Ishikawa (cell line): ENCODE measurements around the gene ANKRD40CL.

Source experiments
- CEBPB ChIP-seq: IDR thresholded peaks from 2 replicates; pipeline ENCODE4 v1.6.1; 2012
- CREB1 ChIP-seq: IDR thresholded peaks from 2 replicates; pipeline ENCODE4 v1.6.1; 2012; ENCODE audit warnings: low read depth
- EGR1 ChIP-seq: IDR thresholded peaks from 2 replicates; pipeline ENCODE4 v1.6.1; 2012
- EP300 ChIP-seq: IDR thresholded peaks from 2 replicates; pipeline ENCODE4 v1.6.1; 2012; ENCODE audit warnings: borderline replicate concordance
- FOXM1 ChIP-seq: IDR thresholded peaks from 2 replicates; pipeline ENCODE4 v1.6.1; 2012; ENCODE audit warnings: low read depth, borderline replicate concordance
- NFIC ChIP-seq: IDR thresholded peaks from 2 replicates; pipeline ENCODE4 v1.6.1; 2012
- RAD21 ChIP-seq: IDR thresholded peaks from 2 replicates; pipeline ENCODE4 v1.6.1; 2012; ENCODE audit warnings: low read depth
- TAF1 ChIP-seq: IDR thresholded peaks from 2 replicates; pipeline ENCODE4 v1.6.1; 2012; ENCODE audit warnings: low read depth, mild to moderate bottlenecking
- TCF12 ChIP-seq: IDR thresholded peaks from 2 replicates; pipeline ENCODE4 v1.6.1; 2012; ENCODE audit warnings: low read depth
- YY1 ChIP-seq: IDR thresholded peaks from 2 replicates; pipeline ENCODE4 v1.6.1; 2012; ENCODE audit warnings: low read depth
- ZBTB7A ChIP-seq: IDR thresholded peaks from 2 replicates; pipeline ENCODE4 v1.6.1; 2012; ENCODE audit warnings: low read depth
- TF ChIP-seq, protein P1 (sequence below): IDR thresholded peaks from 2 replicates; pipeline ENCODE4 v1.6.1; 2012
- TF ChIP-seq, protein P2 (sequence below): IDR thresholded peaks from 2 replicates; pipeline ENCODE4 v1.6.1; 2012

- no peak for TF ChIP-seq FOXM1
- TF ChIP-seq TCF12, result no peak
- TF ChIP-seq YY1, result no peak
- TF ChIP-seq CEBPB, result no peak
- TF ChIP-seq TAF1, result no peak
- TF ChIP-seq, protein P1, sequence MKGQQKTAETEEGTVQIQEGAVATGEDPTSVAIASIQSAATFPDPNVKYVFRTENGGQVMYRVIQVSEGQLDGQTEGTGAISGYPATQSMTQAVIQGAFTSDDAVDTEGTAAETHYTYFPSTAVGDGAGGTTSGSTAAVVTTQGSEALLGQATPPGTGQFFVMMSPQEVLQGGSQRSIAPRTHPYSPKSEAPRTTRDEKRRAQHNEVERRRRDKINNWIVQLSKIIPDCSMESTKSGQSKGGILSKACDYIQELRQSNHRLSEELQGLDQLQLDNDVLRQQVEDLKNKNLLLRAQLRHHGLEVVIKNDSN, result no peak
- TF ChIP-seq CREB1, result no peak
- TF ChIP-seq EGR1, result no peak
- TF ChIP-seq ZBTB7A, result no peak
- TF ChIP-seq, protein P2, sequence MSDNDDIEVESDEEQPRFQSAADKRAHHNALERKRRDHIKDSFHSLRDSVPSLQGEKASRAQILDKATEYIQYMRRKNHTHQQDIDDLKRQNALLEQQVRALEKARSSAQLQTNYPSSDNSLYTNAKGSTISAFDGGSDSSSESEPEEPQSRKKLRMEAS, result no peak
- TF ChIP-seq RAD21, result no peak
- no peak for TF ChIP-seq NFIC
- no peak for TF ChIP-seq EP300
Observed at GRCh38 chr17:50758524-50758923, 8.8 kb downstream of the ANKRD40CL start.
